Liver (tissue), 9 donors: ENCODE measurements around the gene TFAP2D. TPM values are rescaled to one million over a fixed set of nuclear protein-coding genes. Genes with fewer than 3 reads are reported as not detected.

Source experiments
- DNase-seq: peaks from one replicate; pipeline ENCODE4 v3.0.0-alpha.2; 2017; ENCODE audit warnings: low spot score
- H3K27ac ChIP-seq, 2 donors: one replicate each; pipeline ENCODE4 v1.7.0; 2013; ENCODE audit warnings: inconsistent platforms in 2 of 2, low read length in 2 of 2, control low read depth in 1 of 2, low read depth in 1 of 2, mild to moderate bottlenecking in 1 of 2
- H3K27me3 ChIP-seq, 4 donors: one replicate each; pipeline versions ENCODE4 v1.6.1 to v1.7.0; 2013; ENCODE audit warnings: low read length in 3 of 4, inconsistent platforms in 1 of 4, mild to moderate bottlenecking in 1 of 4, moderate library complexity in 1 of 4; ENCODE audit not compliant: control insufficient read depth in 4 of 4, insufficient read depth in 4 of 4
- H3K36me3 ChIP-seq, 4 donors: one replicate each; pipeline versions ENCODE4 v1.6.1 to v1.7.0; 2013; ENCODE audit warnings: low read length in 3 of 4, mild to moderate bottlenecking in 3 of 4, low read depth in 1 of 4, moderate library complexity in 1 of 4; ENCODE audit not compliant: control insufficient read depth in 4 of 4, insufficient read depth in 3 of 4
- H3K4me1 ChIP-seq, 4 donors: one replicate each; pipeline versions ENCODE4 v1.6.1 to v1.7.0; 2013; ENCODE audit warnings: low read length in 3 of 4, mild to moderate bottlenecking in 3 of 4, moderate library complexity in 1 of 4; ENCODE audit not compliant: control insufficient read depth in 4 of 4, insufficient read depth in 4 of 4
- H3K4me3 ChIP-seq, 3 donors: one replicate each; pipeline versions ENCODE4 v1.6.1 to v1.7.0; 2013; ENCODE audit warnings: low read length in 3 of 3, control low read depth in 1 of 3, low read depth in 1 of 3, mild to moderate bottlenecking in 1 of 3
- H3K9ac ChIP-seq, 2 donors: one replicate each; pipeline ENCODE4 v1.7.0; 2013; ENCODE audit warnings: low read length in 2 of 2, mild to moderate bottlenecking in 2 of 2, moderate library complexity in 2 of 2, control low read depth in 1 of 2, low read depth in 1 of 2
- H3K9me3 ChIP-seq, 4 donors: one replicate each; pipeline versions ENCODE4 v1.6.1 to v1.7.0; 2013; ENCODE audit warnings: low read length in 3 of 4; ENCODE audit not compliant: control insufficient read depth in 4 of 4
- ATF3 ChIP-seq: IDR thresholded peaks from 2 replicates; pipeline ENCODE4 v1.6.1; 2016; ENCODE audit warnings: antibody characterized with exemption
- CTCF ChIP-seq: fragments of 150-350 bp; IDR thresholded peaks from 2 replicates; pipeline ENCODE4 v1.5.1; 2017; ENCODE audit warnings: improper control_type of control experiment, low read depth, low read length; ENCODE audit not compliant: missing input control
- EGR1 ChIP-seq, 2 donors: IDR thresholded peaks; 2 replicates each; pipeline ENCODE4 v1.6.1; 2016 to 2018; ENCODE audit warnings: antibody characterized with exemption in 2 of 2, low read depth in 2 of 2
- FOXA1 ChIP-seq: IDR thresholded peaks from 2 replicates; pipeline ENCODE4 v1.6.1; 2016; ENCODE audit warnings: antibody characterized with exemption
- FOXA2 ChIP-seq: IDR thresholded peaks from 2 replicates; pipeline ENCODE4 v1.6.1; 2016; ENCODE audit warnings: antibody characterized with exemption
- GABPA ChIP-seq, 2 donors: IDR thresholded peaks in 1 of 2; conservative IDR thresholded peaks in 1 of 2; 2 replicates each; pipeline ENCODE4 v1.6.1; 2016; ENCODE audit warnings: antibody characterized with exemption in 2 of 2, mild to moderate bottlenecking in 1 of 2, moderate library complexity in 1 of 2
- HNF4A ChIP-seq, 2 donors: conservative IDR thresholded peaks; 2 replicates each; pipeline ENCODE4 v1.6.1; 2016; ENCODE audit warnings: antibody characterized with exemption in 2 of 2, mild to moderate bottlenecking in 2 of 2
- JUND ChIP-seq, 2 donors: IDR thresholded peaks; 2 replicates each; pipeline ENCODE4 v1.6.1; 2016; ENCODE audit warnings: antibody characterized with exemption in 2 of 2
- MAX ChIP-seq: IDR thresholded peaks from 2 replicates; pipeline ENCODE4 v1.6.1; 2016; ENCODE audit warnings: antibody characterized with exemption
- NR2F2 ChIP-seq: IDR thresholded peaks from 2 replicates; pipeline ENCODE4 v1.6.1; 2016; ENCODE audit warnings: antibody characterized with exemption
- RAD21 ChIP-seq, 2 donors: IDR thresholded peaks; 2 replicates each; pipeline ENCODE4 v1.6.1; 2016; ENCODE audit warnings: antibody characterized with exemption in 2 of 2, mild to moderate bottlenecking in 2 of 2
- REST ChIP-seq: IDR thresholded peaks from 2 replicates; pipeline ENCODE4 v1.6.1; 2016; ENCODE audit warnings: antibody characterized with exemption, mild to moderate bottlenecking
- RXRA ChIP-seq, 2 donors: IDR thresholded peaks; 2 replicates each; pipeline ENCODE4 v1.6.1; 2017 to 2018; ENCODE audit warnings: antibody characterized with exemption in 2 of 2, mild to moderate bottlenecking in 1 of 2
- SP1 ChIP-seq: IDR thresholded peaks from 2 replicates; pipeline ENCODE4 v1.6.1; 2018; ENCODE audit warnings: antibody characterized with exemption, mild to moderate bottlenecking
- TAF1 ChIP-seq: conservative IDR thresholded peaks from 2 replicates; pipeline ENCODE4 v1.6.1; 2016; ENCODE audit warnings: antibody characterized with exemption, mild to moderate bottlenecking
- YY1 ChIP-seq: IDR thresholded peaks from 2 replicates; pipeline ENCODE4 v1.6.1; 2016; ENCODE audit warnings: antibody characterized with exemption, mild to moderate bottlenecking
- WGBS: extraction: QIAGEN DNeasy Blood & Tissue Kit; methylation state at CpG from one replicate; pipeline ENCODE4 v1.1.7; 2013; 5-methylcytosine and 5-hydroxymethylcytosine counted together
- polyA plus RNA-seq, 2 donors: library from polyadenylated mRNA; stranded (reverse) in 1 of 2; unstranded in 1 of 2; fragments of 200-250 nt in 1 of 2; fragments of >200 nt in 1 of 2; fragmentation: Nextera tagmentation in 1 of 2; extraction: Ambion mirVana in 1 of 2; gene quantifications; one replicate each; pipeline versions ENCODE4 v1.2.1 to v1.2.3, GENCODE V29; 2013 to 2015
- total RNA-seq, 2 donors: library from RNA; depleted of rRNA; stranded (reverse); fragments of >200 nt; gene quantifications; one replicate each; pipeline ENCODE4 v1.2.3, GENCODE V29; 2014
- donor health status: healthy.
- donor health status: healthy.
- donor health status: healthy.
- donor health status: healthy.
- donor health status: healthy.

TFAP2D gene
- total and polyA plus RNA-seq, 4 donors = not detected

- H3K9me3 ChIP-seq = no peaks in the 10 kb centered on the region
- no peaks in the 10 kb centered on the region for H3K4me1 ChIP-seq
- WGBS = 7% methylated on average over 24 of the region's 24 CpGs
- no peaks in the 10 kb centered on the region for H3K36me3 ChIP-seq
- no peak overlapping the region for H3K4me3 ChIP-seq
- H3K9ac ChIP-seq = no peak overlapping the region
- no peak overlapping the region for H3K27ac ChIP-seq
- no peak for TF ChIP-seq HNF4A (conservative IDR thresholded peaks at IDR 0.05)
- no peak for TF ChIP-seq CTCF
- TF ChIP-seq ATF3 = no peak
- TF ChIP-seq SP1 = no peak
- no peak for TF ChIP-seq RAD21 (IDR thresholded peaks at IDR 0.05)
- TF ChIP-seq JUND (IDR thresholded peaks at IDR 0.05) = no peak
- TF ChIP-seq GABPA (IDR thresholded peaks at IDR 0.05 in 1 of 2, conservative IDR thresholded peaks at IDR 0.05 in 1 of 2) = no peak
- no peak for TF ChIP-seq TAF1
- TF ChIP-seq RXRA (IDR thresholded peaks at IDR 0.05) = no peak
- TF ChIP-seq MAX = no peak
- TF ChIP-seq YY1 = no peak
- TF ChIP-seq FOXA1 = no peak
- TF ChIP-seq FOXA2 = no peak
- no peak for TF ChIP-seq REST
- peaks cover 0 to 20% (median 14%) of the 10 kb centered on the region in 4 donors for H3K27me3 ChIP-seq
- DNase-seq = no peak
Measured at GRCh38 chr6:50722829-50723554, 9.7 kb downstream of the TFAP2D start.

GRCh38 chr6:50724381-50725124 lies 11.2 kb downstream of the TFAP2D start:
- Histone ChIP-seq H3K27ac (no peak overlapping the region), H3K4me3 (no peak overlapping the region), H3K9ac (no peak overlapping the region), H3K4me1 (no peaks in the 10 kb centered on the region), H3K9me3 (no peaks in the 10 kb centered on the region), H3K36me3 (no peaks in the 10 kb centered on the region), H3K27me3 (peaks cover 0 to 20% (median 14%) of the 10 kb centered on the region in 4 donors)
- WGBS = 5% methylated on average over 43 of the region's 43 CpGs
- TF ChIP-seq TAF1 (no peak), SP1 (no peak), RXRA (IDR thresholded peaks at IDR 0.05) (no peak), MAX (no peak), GABPA (IDR thresholded peaks at IDR 0.05 in 1 of 2, conservative IDR thresholded peaks at IDR 0.05 in 1 of 2) (no peak), FOXA1 (no peak), NR2F2 (no peak), CTCF (no peak), EGR1 (IDR thresholded peaks at IDR 0.05; ENCODE audit: low read depth in 2 of 2) (no peak), ATF3 (no peak)
- no peak for DNase-seq
